ENCODE measurements around the gene DCBLD1.

GRCh38 chr6:117533775-117534174, 51.3 kb downstream of the DCBLD1 start:
- no peak for TF ChIP-seq CTCF (IDR thresholded peaks at IDR 0.05; ENCODE audit: low read depth, low read length, poor library complexity, severe bottlenecking)
- TF ChIP-seq EZH2phosphoT487 (IDR thresholded peaks at IDR 0.05; ENCODE audit: borderline replicate concordance, low read length), result no peak
